A549 (cell line): ENCODE results near the gene NCLN. TPM values are rescaled to one million over a fixed set of nuclear protein-coding genes. Genes with fewer than 3 reads are reported as not detected.

Source experiments
- ATAC-seq, 2 experiments: fragments of 200-7000 bp in 1 of 2; fragments of >200 bp in 1 of 2; cut with Nextera tagmentation in 1 of 2; cut with Tn5 transposase in 1 of 2; 3 replicates each; pipeline versions ENCODE4 v1.8.0 to v1.9.1; 2018 to 2020; ENCODE audit warnings: mild to moderate bottlenecking in 1 of 2, moderate library complexity in 1 of 2
- CTCF ChIA-PET: fragments of 300-600 bp; sonication (Branson Sonifier 250); formaldehyde crosslinking; extraction: SDS; loops from one replicate; lab custom pipeline; 2021; ENCODE audit warnings: antibody characterized with exemption, inconsistent platforms; lab: Yijun Ruan, JAX
- POLR2A ChIA-PET: fragments of 350-600 bp; formaldehyde crosslinking; extraction: SDS; loops from one replicate; lab custom pipeline; 2021; ENCODE audit warnings: antibody characterized with exemption, inconsistent platforms; lab: Yijun Ruan, JAX
- DNase-seq, 2 experiments: peaks; one replicate each; pipeline versions ENCODE4 v3.0.0 to v3.0.0-alpha.2; 2011 to 2016; ENCODE audit warnings: low read depth in 1 of 2, low spot score in 1 of 2
- FAIRE-seq: peaks from 2 replicates; lab custom pipeline; 2011; peaks lifted over from hg19 to GRCh38; lab: Jason Lieb, UNC
- H3K27ac ChIP-seq, 2 experiments: fragments of >200 bp; sonication (Bioruptor Twin); formaldehyde crosslinking; 3 replicates each; pipeline ENCODE4 v1.5.1; 2016 to 2017
- H3K4me1 ChIP-seq: fragments of >200 bp; sonication (Bioruptor Twin); formaldehyde crosslinking; 3 replicates; pipeline ENCODE4 v1.6.1; 2016
- H3K4me2 ChIP-seq: fragments of >200 bp; sonication (Bioruptor Twin); formaldehyde crosslinking; 3 replicates; pipeline ENCODE4 v1.6.1; 2016
- H3K4me3 ChIP-seq: fragments of >200 bp; sonication (Bioruptor Twin); formaldehyde crosslinking; 3 replicates; pipeline ENCODE4 v1.5.1; 2016
- H3K9me3 ChIP-seq: fragments of >200 bp; sonication (Bioruptor Twin); formaldehyde crosslinking; 3 replicates; pipeline ENCODE4 v1.6.1; 2016
- ATOH8 ChIP-seq: fragments of 250-450 bp; sonication (Bioruptor Pico); IDR thresholded peaks from 2 replicates; pipeline ENCODE4 v1.5.0; 2020; ENCODE audit warnings: low read depth, mild to moderate bottlenecking, moderate library complexity
- EP300 ChIP-seq, 2 experiments: fragments of >200 bp; sonication (Bioruptor Twin); formaldehyde crosslinking; IDR thresholded peaks; 2 replicates in 1 of 2; 3 replicates in 1 of 2; pipeline ENCODE4 v1.6.1; 2016 to 2017
- FOSB ChIP-seq: fragments of 250-450 bp; sonication (Bioruptor Pico); IDR thresholded peaks from 2 replicates; pipeline ENCODE4 v1.5.0; 2020; ENCODE audit warnings: mild to moderate bottlenecking, moderate library complexity
- FOSL2 ChIP-seq, 2 experiments: fragments of 450-650 bp in 1 of 2; fragments of >200 bp in 1 of 2; sonication (Bioruptor Twin) in 1 of 2; formaldehyde crosslinking; IDR thresholded peaks; 2 replicates each; pipeline versions ENCODE4 v1.5.0 to v1.6.1; 2016 to 2020; ENCODE audit warnings: mild to moderate bottlenecking in 1 of 2, moderate library complexity in 1 of 2
- FOXS1 ChIP-seq: fragments of 250-450 bp; sonication (Bioruptor Pico); IDR thresholded peaks from 2 replicates; pipeline ENCODE4 v1.5.0; 2020; ENCODE audit warnings: mild to moderate bottlenecking, moderate library complexity
- HMGXB4 ChIP-seq: fragments of 250-450 bp; sonication (Bioruptor Pico); IDR thresholded peaks from 2 replicates; pipeline ENCODE4 v1.5.0; 2021; ENCODE audit warnings: mild to moderate bottlenecking, moderate library complexity, borderline replicate concordance
- HOXB13 ChIP-seq: fragments of 250-450 bp; sonication (Bioruptor Pico); IDR thresholded peaks from 2 replicates; pipeline ENCODE4 v1.5.0; 2020; ENCODE audit warnings: low read depth, mild to moderate bottlenecking, moderate library complexity
- JUN ChIP-seq, 2 experiments: fragments of >200 bp; sonication (Bioruptor Twin); formaldehyde crosslinking; IDR thresholded peaks; 2 replicates in 1 of 2; 3 replicates in 1 of 2; pipeline ENCODE4 v1.6.1; 2016 to 2017
- KDM1A ChIP-seq: fragments of 200-600 bp; sonication (generic); IDR thresholded peaks from 2 replicates; pipeline ENCODE4 v1.6.1; 2016; ENCODE audit warnings: low read depth, mild to moderate bottlenecking
- MAFK ChIP-seq: fragments of 450-650 bp; IDR thresholded peaks from 2 replicates; pipeline ENCODE4 v1.6.1; 2014; ENCODE audit not compliant: partially characterized antibody
- MAX ChIP-seq: IDR thresholded peaks from 2 replicates; pipeline ENCODE4 v1.6.1; 2012
- RAD21 ChIP-seq, 2 experiments: fragments of >200 bp in 1 of 2; sonication (Bioruptor Twin) in 1 of 2; formaldehyde crosslinking in 1 of 2; IDR thresholded peaks in 1 of 2; conservative IDR thresholded peaks in 1 of 2; 2 replicates in 1 of 2; 3 replicates in 1 of 2; pipeline ENCODE4 v1.6.1; 2012 to 2018; ENCODE audit warnings: inconsistent platforms in 1 of 2
- SMC3 ChIP-seq: fragments of >200 bp; sonication (Bioruptor Twin); formaldehyde crosslinking; IDR thresholded peaks from 3 replicates; pipeline ENCODE4 v1.6.1; 2018; ENCODE audit warnings: inconsistent platforms
- SREBF2 ChIP-seq: fragments of 450-650 bp; IDR thresholded peaks from 2 replicates; pipeline ENCODE4 v1.6.1; 2014; ENCODE audit warnings: mild to moderate bottlenecking, moderate library complexity
- ZFP36 ChIP-seq: fragments of 450-650 bp; IDR thresholded peaks from 2 replicates; pipeline ENCODE4 v1.6.1; 2014; ENCODE audit warnings: borderline replicate concordance; ENCODE audit not compliant: partially characterized antibody
- ZSCAN20 ChIP-seq: fragments of 250-450 bp; sonication (Bioruptor Pico); IDR thresholded peaks from 2 replicates; pipeline ENCODE4 v1.8.0; 2022; ENCODE audit warnings: mild to moderate bottlenecking, moderate library complexity
- WGBS: methylation state at CpG from one replicate; pipeline ENCODE4 v1.1.6; 2017; ENCODE audit errors: missing lambda C conversion rate; 5-methylcytosine and 5-hydroxymethylcytosine counted together
- polyA plus RNA-seq, 4 experiments: library from polyadenylated mRNA; depleted of rRNA in 3 of 4; stranded (reverse); fragments of >200 nt; fragmentation: RNase III in 1 of 4; extraction: RNeasy Plus Mini Kit Qiagen cat#74134 plus additional on column Dnase treatment in 1 of 4; gene quantifications; 2 replicates in 3 of 4; 3 replicates in 1 of 4; pipeline ENCODE4 v1.2.3, GENCODE V29; 2011 to 2017
- TF ChIP-seq, protein P1 (sequence below): fragments of >200 bp; sonication (Bioruptor Twin); formaldehyde crosslinking; IDR thresholded peaks from 3 replicates; pipeline ENCODE4 v1.5.1; 2016
- TF ChIP-seq, protein P2 (sequence below): fragments of 150-350 bp; IDR thresholded peaks from 2 replicates; pipeline ENCODE4 v1.6.1; 2014; ENCODE audit warnings: low read depth, mild to moderate bottlenecking, low read length

The NCLN gene
- polyA plus RNA-seq, 2 of the 4 experiments (the other 2 are of a cell fraction): 22.8 to 58.5 TPM

DNA sequence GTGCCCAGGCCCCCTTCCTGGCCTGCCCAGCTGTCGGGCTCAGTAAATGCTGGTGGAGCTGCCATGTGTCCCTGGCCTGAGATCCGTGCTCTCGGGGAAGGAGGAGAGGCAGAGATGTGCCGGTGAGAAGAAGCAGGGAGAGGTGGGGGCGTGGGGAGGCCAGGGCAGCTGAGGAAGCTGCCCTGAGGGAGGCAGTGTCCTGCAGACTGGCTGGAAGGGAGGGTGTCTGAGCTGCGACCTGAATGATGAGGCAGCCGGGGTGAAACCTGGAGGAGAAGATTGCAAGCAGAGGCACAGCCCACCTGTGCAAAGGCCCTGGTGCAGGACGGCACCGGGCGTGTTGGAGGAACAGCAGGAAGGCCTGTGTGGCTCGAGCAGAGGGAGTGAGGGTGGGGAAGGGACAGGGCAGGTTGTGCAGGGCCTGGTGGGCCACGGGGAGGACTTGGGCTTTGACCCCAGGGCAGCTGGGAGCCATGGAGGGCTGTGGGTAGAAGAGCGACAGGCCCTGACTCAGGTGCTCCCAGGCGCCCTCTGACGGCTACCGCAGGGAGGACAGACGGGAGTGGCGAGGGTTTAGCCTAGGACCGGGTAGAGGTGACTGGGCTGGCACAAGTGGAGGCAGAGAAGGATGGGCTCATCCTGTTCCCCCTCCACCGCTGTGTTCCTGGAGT is 24.8 kb downstream of the NCLN start:
- Histone ChIP-seq H3K4me2 (no peak overlapping the region), H3K4me1 (no peaks in the 10 kb centered on the region), H3K9me3 (no peaks in the 10 kb centered on the region), H3K27ac (no peak overlapping the region), H3K4me3 (no peak overlapping the region)
- CTCF ChIA-PET: interaction anchor here (0.6 to 3.7 kb wide), 7 partner anchors 11 to 563 kb away, joined by 3 to 13 read pairs (median 3); partner anchors contain the start of gene CELF5
- FAIRE-seq (no peak), ATAC-seq (peak; percentile 78 to 86), DNase-seq (peak; percentile 35 to 60)
- POLR2A ChIA-PET: no interaction called here
- peak; percentile 91 for TF ChIP-seq ZFP36
- TF ChIP-seq, protein P1, sequence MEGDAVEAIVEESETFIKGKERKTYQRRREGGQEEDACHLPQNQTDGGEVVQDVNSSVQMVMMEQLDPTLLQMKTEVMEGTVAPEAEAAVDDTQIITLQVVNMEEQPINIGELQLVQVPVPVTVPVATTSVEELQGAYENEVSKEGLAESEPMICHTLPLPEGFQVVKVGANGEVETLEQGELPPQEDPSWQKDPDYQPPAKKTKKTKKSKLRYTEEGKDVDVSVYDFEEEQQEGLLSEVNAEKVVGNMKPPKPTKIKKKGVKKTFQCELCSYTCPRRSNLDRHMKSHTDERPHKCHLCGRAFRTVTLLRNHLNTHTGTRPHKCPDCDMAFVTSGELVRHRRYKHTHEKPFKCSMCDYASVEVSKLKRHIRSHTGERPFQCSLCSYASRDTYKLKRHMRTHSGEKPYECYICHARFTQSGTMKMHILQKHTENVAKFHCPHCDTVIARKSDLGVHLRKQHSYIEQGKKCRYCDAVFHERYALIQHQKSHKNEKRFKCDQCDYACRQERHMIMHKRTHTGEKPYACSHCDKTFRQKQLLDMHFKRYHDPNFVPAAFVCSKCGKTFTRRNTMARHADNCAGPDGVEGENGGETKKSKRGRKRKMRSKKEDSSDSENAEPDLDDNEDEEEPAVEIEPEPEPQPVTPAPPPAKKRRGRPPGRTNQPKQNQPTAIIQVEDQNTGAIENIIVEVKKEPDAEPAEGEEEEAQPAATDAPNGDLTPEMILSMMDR: peak; percentile 43
- TF ChIP-seq KDM1A: peak; percentile 82; the same call in 1 of the 2 replicates
- no peak for TF ChIP-seq ZSCAN20 (CRISPR knock-in tag)
- TF ChIP-seq RAD21 (conservative IDR thresholded peaks at IDR 0.05 in 1 of 2, IDR thresholded peaks at IDR 0.05 in 1 of 2): peak in 1 of 2 experiments; percentile 29; a peak in 1 of 5 replicates
- no peak for TF ChIP-seq EP300 (IDR thresholded peaks at IDR 0.05)
- TF ChIP-seq FOSL2 (IDR thresholded peaks at IDR 0.05): no peak
- TF ChIP-seq FOSL2 (CRISPR knock-in tag; IDR thresholded peaks at IDR 0.05): 0 out of 2 replicates have a peak, but pooled peaks have one; percentile 18
- TF ChIP-seq JUN (IDR thresholded peaks at IDR 0.05): no peak
- 0 out of 3 replicates have a peak, but pooled peaks have one; percentile 21 for TF ChIP-seq SMC3
- TF ChIP-seq FOXS1 (CRISPR knock-in tag): no peak
- no peak for TF ChIP-seq FOSB (CRISPR knock-in tag)
- no peak for TF ChIP-seq MAFK
- 51% methylated on average over 12 of the region's 20 CpGs for WGBS

GRCh38 chr19:3211191-3211590 is 25.5 kb downstream of the NCLN start:
- TF ChIP-seq ZSCAN20 (CRISPR knock-in tag): no peak
- TF ChIP-seq ATOH8 (CRISPR knock-in tag): no peak
- TF ChIP-seq HOXB13 (CRISPR knock-in tag): no peak
- TF ChIP-seq, protein P1: no peak
- TF ChIP-seq, protein P2, sequence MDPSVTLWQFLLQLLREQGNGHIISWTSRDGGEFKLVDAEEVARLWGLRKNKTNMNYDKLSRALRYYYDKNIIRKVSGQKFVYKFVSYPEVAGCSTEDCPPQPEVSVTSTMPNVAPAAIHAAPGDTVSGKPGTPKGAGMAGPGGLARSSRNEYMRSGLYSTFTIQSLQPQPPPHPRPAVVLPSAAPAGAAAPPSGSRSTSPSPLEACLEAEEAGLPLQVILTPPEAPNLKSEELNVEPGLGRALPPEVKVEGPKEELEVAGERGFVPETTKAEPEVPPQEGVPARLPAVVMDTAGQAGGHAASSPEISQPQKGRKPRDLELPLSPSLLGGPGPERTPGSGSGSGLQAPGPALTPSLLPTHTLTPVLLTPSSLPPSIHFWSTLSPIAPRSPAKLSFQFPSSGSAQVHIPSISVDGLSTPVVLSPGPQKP: no peak
- TF ChIP-seq SREBF2: no peak
- TF ChIP-seq MAX: no peak
- no peak for TF ChIP-seq HMGXB4 (CRISPR knock-in tag)
- TF ChIP-seq ZFP36: no peak
- TF ChIP-seq, all 56 proteins: peak for 0
- Histone ChIP-seq H3K9me3 (no peaks in the 10 kb centered on the region), H3K4me1 (no peaks in the 10 kb centered on the region), H3K4me3 (no peak overlapping the region), H3K4me2 (no peak overlapping the region), H3K27ac (no peak overlapping the region)
- CTCF ChIA-PET: interaction anchor here (0.6 to 3.7 kb wide), 8 partner anchors 10 to 380 kb away, joined by 3 to 13 read pairs (median 4); partner anchors contain the start of gene CELF5
- 95% methylated on average over 5 of the region's 12 CpGs for WGBS
- POLR2A ChIA-PET: no interaction called here
- ATAC-seq (no peak; a peak in 2 of 6 replicates), FAIRE-seq (no peak), DNase-seq (no peak)
